GM12865 (cell line): ENCODE results near the gene PHTF2.

Source experiments
- DNase-seq: peaks from one replicate; pipeline ENCODE4 v3.0.0; 2010; ENCODE audit warnings: low read depth
- H3K4me3 ChIP-seq: 2 replicates; pipeline ENCODE4 v1.5.1; 2011; ENCODE audit warnings: mild to moderate bottlenecking, low read depth, low read length, control low read depth
- TF ChIP-seq, protein P1 (sequence below): IDR thresholded peaks from 2 replicates; pipeline ENCODE4 v1.5.1; 2011; ENCODE audit warnings: low read length, control low read depth, low read depth, inconsistent platforms; ENCODE audit not compliant: insufficient read depth; ENCODE audit errors: missing control alignments

PHTF2 gene

DNA sequence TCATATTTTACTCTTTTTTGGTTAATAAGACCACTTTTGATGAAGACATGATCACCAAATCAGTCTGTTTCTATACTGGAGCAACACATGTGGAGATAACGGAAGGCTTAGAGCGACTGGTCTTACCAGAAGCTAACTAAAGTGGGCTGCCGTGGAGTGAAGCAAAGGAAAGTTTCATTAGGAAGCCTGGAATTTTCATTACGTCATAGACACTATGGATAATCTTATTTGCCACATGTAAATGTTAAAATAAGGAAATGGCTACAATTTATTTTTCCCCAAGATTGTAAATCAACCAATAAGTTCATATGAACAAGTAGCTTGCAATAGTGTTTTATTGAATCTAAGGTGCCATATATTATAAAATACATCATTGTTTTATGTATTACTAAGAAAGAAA, 185.4 kb downstream of the PHTF2 start:
- TF ChIP-seq, protein P1, sequence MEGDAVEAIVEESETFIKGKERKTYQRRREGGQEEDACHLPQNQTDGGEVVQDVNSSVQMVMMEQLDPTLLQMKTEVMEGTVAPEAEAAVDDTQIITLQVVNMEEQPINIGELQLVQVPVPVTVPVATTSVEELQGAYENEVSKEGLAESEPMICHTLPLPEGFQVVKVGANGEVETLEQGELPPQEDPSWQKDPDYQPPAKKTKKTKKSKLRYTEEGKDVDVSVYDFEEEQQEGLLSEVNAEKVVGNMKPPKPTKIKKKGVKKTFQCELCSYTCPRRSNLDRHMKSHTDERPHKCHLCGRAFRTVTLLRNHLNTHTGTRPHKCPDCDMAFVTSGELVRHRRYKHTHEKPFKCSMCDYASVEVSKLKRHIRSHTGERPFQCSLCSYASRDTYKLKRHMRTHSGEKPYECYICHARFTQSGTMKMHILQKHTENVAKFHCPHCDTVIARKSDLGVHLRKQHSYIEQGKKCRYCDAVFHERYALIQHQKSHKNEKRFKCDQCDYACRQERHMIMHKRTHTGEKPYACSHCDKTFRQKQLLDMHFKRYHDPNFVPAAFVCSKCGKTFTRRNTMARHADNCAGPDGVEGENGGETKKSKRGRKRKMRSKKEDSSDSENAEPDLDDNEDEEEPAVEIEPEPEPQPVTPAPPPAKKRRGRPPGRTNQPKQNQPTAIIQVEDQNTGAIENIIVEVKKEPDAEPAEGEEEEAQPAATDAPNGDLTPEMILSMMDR = no peak
- no peak overlapping the region for H3K4me3 ChIP-seq
- DNase-seq = no peak

DNA sequence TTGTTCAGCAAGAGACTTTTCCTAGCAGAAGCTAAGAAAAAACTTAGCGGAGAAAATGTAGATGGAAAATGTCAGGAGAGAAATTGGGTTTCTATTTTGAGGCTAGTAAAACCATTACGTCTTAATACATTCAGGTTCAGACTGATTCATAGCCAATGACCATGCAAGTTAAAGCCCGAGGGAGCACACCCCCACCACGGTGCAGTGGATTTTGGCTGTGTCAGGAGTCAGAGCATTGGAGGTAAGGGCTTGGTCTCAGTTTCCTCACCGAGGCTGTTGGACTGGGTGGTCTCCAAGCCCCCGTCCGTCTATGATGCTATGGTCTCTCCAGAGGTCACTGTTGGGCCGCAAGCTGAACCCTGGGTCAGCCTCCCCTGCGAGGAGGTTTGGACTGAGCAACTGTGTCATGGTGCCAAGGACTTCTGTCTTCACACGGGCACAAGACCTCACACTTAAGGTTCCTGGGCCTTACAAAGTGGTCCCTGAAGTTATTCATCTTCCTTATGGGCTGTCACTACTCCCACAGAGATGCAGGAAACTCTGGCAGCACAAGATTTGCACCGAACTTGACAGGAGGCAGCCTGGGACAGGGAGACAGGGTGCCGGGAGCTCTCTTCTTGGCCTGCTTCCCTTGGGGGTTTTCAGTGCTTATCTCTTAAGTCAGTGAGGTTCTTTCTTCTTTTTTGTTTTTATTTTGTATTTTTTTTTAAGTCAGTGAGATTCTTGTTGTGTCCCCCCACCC, 186.8 kb downstream of the PHTF2 start:
- no peak overlapping the region for H3K4me3 ChIP-seq
- TF ChIP-seq, protein P1 = no peak
- DNase-seq = no peak

DNA sequence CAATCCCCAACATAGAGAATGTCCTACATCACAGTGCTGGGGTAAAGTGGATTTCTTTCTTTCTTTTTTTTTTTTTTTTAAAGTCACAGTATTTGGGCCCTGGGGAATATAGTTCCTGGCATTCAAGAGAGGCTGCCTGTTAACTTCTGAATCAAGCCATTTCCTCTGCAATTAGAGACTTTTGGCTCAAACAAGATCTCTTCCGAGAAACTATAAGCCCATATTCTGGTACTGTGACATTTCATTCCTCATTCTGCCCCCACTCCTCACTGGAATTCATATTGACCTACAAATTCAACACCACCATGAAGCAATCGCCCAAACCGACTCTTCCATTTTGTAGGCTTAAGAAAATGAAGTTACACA, 187.4 kb downstream of the PHTF2 start:
- no peak overlapping the region for H3K4me3 ChIP-seq
- TF ChIP-seq, protein P1 = no peak

DNA sequence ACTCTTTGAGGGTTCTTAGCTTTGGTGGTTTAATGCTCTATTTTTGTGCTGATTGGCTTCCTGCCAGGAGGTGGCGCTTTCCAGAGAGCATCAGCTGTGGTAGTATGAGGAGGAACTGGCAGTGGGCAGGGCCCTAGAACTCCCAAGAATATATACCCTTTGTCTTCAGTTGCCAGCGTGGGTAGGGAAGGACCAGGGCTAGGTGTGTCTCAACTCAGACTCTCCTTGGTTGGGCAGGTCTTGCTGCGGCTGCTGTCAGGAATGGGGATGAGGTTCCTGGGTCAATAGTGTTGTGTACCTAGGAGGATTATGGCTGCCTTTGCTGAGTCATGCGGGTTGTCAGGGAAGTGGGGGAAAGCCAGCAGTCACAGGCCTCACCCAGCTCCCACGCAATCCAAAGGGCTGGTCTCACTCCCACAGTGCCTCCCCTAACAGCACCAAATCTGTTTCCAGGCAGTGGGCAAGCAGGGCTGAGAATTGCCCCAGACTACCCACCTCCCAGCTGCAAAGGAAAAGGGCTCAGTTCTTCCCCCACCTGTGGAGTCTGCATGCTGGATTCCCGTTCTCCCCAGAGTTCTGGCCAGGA, 191.5 kb downstream of the PHTF2 start:
- TF ChIP-seq, protein P1 = peak; percentile 28
- H3K4me3 ChIP-seq = no peak overlapping the region
- DNase-seq = peak; percentile 34

More for the DNA sequence above, 187.4 kb downstream of the PHTF2 start:
- no peak for DNase-seq

DNA sequence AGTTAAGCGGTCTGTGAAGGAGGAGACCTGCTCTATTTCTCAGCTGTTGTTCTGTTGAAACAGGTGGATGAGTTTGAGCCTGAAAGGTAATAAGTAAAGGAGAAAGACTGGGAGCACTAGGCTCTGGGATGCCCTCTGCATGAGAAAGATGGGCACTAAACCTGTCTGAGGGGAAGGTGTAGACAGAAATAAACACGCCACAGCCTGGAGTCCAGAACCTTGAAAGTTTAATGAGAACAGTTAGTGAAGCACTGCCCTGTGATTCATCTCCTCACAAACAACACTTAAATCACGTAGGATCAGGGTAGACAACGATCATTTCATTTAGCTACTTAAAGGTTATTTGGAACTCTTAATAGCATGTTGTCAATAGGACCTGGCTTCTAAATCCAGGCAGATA, 193.1 kb downstream of the PHTF2 start:
- TF ChIP-seq, protein P1 = no peak
- H3K4me3 ChIP-seq = no peak overlapping the region
- no peak for DNase-seq

DNA sequence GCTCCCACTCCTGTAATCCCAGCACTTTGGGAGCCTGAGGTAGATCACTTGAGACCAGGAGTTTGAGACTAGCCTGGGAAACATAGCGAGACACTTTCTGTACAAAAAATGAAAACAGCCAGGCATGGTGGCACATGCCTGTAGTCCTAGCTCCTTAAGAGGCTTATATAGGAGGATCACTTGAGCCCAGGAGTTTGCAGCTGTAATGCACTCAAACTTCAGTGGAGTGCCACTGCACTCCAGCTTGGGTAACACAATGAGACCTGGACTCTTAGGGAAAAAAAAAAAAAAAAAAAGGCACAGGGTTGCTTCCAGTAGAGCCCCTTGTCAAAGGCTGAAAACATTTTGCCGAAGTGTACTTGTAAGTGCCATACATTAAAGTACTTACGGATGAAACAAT, 195.3 kb downstream of the PHTF2 start:
- DNase-seq = no peak
- TF ChIP-seq, protein P1 = no peak
- H3K4me3 ChIP-seq = no peak overlapping the region
